HEK293 (cell line): ENCODE measurements around the gene SLF2.

Source experiments
- CTCF ChIA-PET: fragments of 350-600 bp; formaldehyde crosslinking; extraction: SDS; loops from one replicate; lab custom pipeline; 2021; ENCODE audit warnings: antibody characterized with exemption; lab: Yijun Ruan, JAX
- POLR2A ChIA-PET: fragments of 300-600 bp; formaldehyde crosslinking; extraction: SDS; loops from one replicate; lab custom pipeline; 2020; ENCODE audit warnings: antibody characterized with exemption, inconsistent platforms; lab: Yijun Ruan, JAX
- H3K27ac ChIP-seq: fragments of 200-500 bp; sonication (Bioruptor generic); 2 replicates; pipeline ENCODE4 v1.5.1; 2014; ENCODE audit warnings: low read depth, low read length, control low read depth, inconsistent platforms; ENCODE audit errors: extremely low read depth
- H3K36me3 ChIP-seq, 2 experiments: fragments of 200-500 bp in 1 of 2; sonication (Bioruptor generic) in 1 of 2; 1 replicate in 1 of 2; 2 replicates in 1 of 2; pipeline ENCODE4 v1.5.1; 2014 to 2017; ENCODE audit warnings: inconsistent platforms in 2 of 2, low read length in 2 of 2; ENCODE audit not compliant: control insufficient read depth in 2 of 2, insufficient read depth in 1 of 2
- H3K4me1 ChIP-seq: fragments of 200-500 bp; sonication (Bioruptor generic); 2 replicates; pipeline ENCODE4 v1.5.1; 2014; ENCODE audit warnings: mild to moderate bottlenecking, low read length, inconsistent platforms; ENCODE audit not compliant: control insufficient read depth, insufficient read depth
- H3K4me3 ChIP-seq: 2 replicates; pipeline ENCODE4 v1.5.1; 2011; ENCODE audit warnings: low read depth, mild to moderate bottlenecking, control low read depth, low read length, moderate library complexity
- H3K9me3 ChIP-seq: fragments of 200-500 bp; sonication (Bioruptor generic); 2 replicates; pipeline ENCODE4 v1.5.1; 2014; ENCODE audit warnings: low read depth, low read length, inconsistent platforms; ENCODE audit not compliant: control insufficient read depth, insufficient read depth
- GLIS1 ChIP-seq: fragments of 450-650 bp; formaldehyde crosslinking; IDR thresholded peaks from 2 replicates; pipeline ENCODE4 v1.5.1; 2016; ENCODE audit warnings: missing biosample characterization, missing genetic modification characterization
- GLIS2 ChIP-seq: fragments of 450-650 bp; formaldehyde crosslinking; IDR thresholded peaks from 2 replicates; pipeline ENCODE4 v1.5.1; 2016; ENCODE audit warnings: missing biosample characterization, missing genetic modification characterization
- OSR2 ChIP-seq: fragments of 450-650 bp; formaldehyde crosslinking; IDR thresholded peaks from 2 replicates; pipeline ENCODE4 v1.5.1; 2016; ENCODE audit warnings: missing biosample characterization, missing genetic modification characterization
- SCRT2 ChIP-seq: fragments of 450-650 bp; formaldehyde crosslinking; IDR thresholded peaks from 2 replicates; pipeline ENCODE4 v1.5.1; 2016; ENCODE audit warnings: missing biosample characterization, missing genetic modification characterization
- YY2 ChIP-seq: fragments of 450-650 bp; formaldehyde crosslinking; IDR thresholded peaks from 2 replicates; pipeline ENCODE4 v1.5.1; 2016; ENCODE audit warnings: missing biosample characterization, missing genetic modification characterization
- ZBTB7A ChIP-seq: fragments of 450-650 bp; formaldehyde crosslinking; IDR thresholded peaks from 2 replicates; pipeline ENCODE4 v1.5.1; 2016; ENCODE audit warnings: low read depth, missing biosample characterization, missing genetic modification characterization
- ZNF121 ChIP-seq: fragments of 450-650 bp; formaldehyde crosslinking; IDR thresholded peaks from 2 replicates; pipeline ENCODE4 v1.5.1; 2016; ENCODE audit warnings: missing biosample characterization, missing genetic modification characterization
- ZNF146 ChIP-seq: fragments of 450-650 bp; formaldehyde crosslinking; IDR thresholded peaks from 2 replicates; pipeline ENCODE4 v1.5.1; 2016; ENCODE audit warnings: missing biosample characterization, missing genetic modification characterization
- ZNF274 ChIP-seq, 2 experiments: fragments of 200-500 bp in 1 of 2; fragments of 450-650 bp in 1 of 2; sonication (Bioruptor generic) in 1 of 2; formaldehyde crosslinking in 1 of 2; IDR thresholded peaks; 2 replicates each; pipeline versions ENCODE4 v1.5.1 to v1.6.1; 2014 to 2016; ENCODE audit warnings: borderline replicate concordance in 1 of 2, inconsistent platforms in 1 of 2, low read length in 1 of 2, missing biosample characterization in 1 of 2, missing genetic modification characterization in 1 of 2
- ZNF426 ChIP-seq: fragments of 450-650 bp; formaldehyde crosslinking; IDR thresholded peaks from 2 replicates; pipeline ENCODE4 v1.5.1; 2017; ENCODE audit warnings: missing biosample characterization, missing genetic modification characterization, mild to moderate bottlenecking, inconsistent platforms, moderate library complexity
- ZNF664 ChIP-seq: fragments of 450-650 bp; formaldehyde crosslinking; IDR thresholded peaks from 2 replicates; pipeline ENCODE4 v1.5.1; 2016; ENCODE audit warnings: missing biosample characterization, missing genetic modification characterization
- ZNF843 ChIP-seq: fragments of 450-650 bp; formaldehyde crosslinking; IDR thresholded peaks from 2 replicates; pipeline ENCODE4 v1.5.1; 2016; ENCODE audit warnings: missing biosample characterization, missing genetic modification characterization
- TF ChIP-seq, protein P1 (sequence below): fragments of 450-650 bp; formaldehyde crosslinking; IDR thresholded peaks from 2 replicates; pipeline ENCODE4 v1.5.1; 2016; ENCODE audit warnings: missing biosample characterization, missing genetic modification characterization, borderline replicate concordance
- TF ChIP-seq, protein P2 (sequence below): fragments of 450-650 bp; formaldehyde crosslinking; IDR thresholded peaks from 2 replicates; pipeline ENCODE4 v1.5.1; 2016; ENCODE audit warnings: missing biosample characterization, missing genetic modification characterization
- TF ChIP-seq, protein P3 (sequence below): fragments of 450-650 bp; formaldehyde crosslinking; IDR thresholded peaks from 2 replicates; pipeline ENCODE4 v1.5.1; 2016; ENCODE audit warnings: missing biosample characterization, missing genetic modification characterization
- TF ChIP-seq, protein P4 (sequence below): fragments of 450-650 bp; formaldehyde crosslinking; IDR thresholded peaks from 2 replicates; pipeline ENCODE4 v1.5.1; 2017; ENCODE audit warnings: missing biosample characterization, missing genetic modification characterization

Gene SLF2

DNA sequence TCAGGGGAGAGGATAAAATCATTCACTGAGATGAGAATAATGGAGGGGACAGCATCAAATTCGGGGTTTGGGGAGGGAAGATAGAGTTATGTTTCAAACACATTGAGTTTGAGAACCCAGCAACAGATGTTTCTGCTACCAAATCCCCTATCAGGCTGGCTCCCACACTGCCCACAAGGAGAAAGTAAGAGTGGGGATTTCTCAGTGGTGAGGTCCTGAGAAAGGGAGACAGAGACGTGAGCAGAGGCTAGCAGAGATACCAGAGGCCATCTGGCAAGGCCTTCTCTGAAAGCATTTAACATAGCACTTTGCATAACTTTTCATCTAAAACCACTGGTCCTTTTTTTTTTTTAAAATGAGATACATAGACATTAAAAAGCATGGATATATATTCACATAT is 7.8 kb upstream of the SLF2 start:
- no peaks in the 10 kb centered on the region for H3K9me3 ChIP-seq
- no peak overlapping the region for H3K27ac ChIP-seq
- H3K4me3 ChIP-seq = no peak overlapping the region
- H3K4me1 ChIP-seq = peaks cover 6% of the 10 kb centered on the region; the same call in 1 of the 2 replicates
- TF ChIP-seq SCRT2 (tag by site-specific recombination) = peak; percentile 65
- TF ChIP-seq ZNF426 (tag by site-specific recombination) = no peak
- TF ChIP-seq, all 188 proteins: peak for 1
- H3K36me3 ChIP-seq = no peaks in the 10 kb centered on the region
- ChIA-PET CTCF (interaction anchor here (1.0 to 1.5 kb wide), 2 partner anchors 9 to 11 kb away, joined by 3 read pairs; no protein-coding TSS in a partner anchor), POLR2A (no interaction called here)

DNA sequence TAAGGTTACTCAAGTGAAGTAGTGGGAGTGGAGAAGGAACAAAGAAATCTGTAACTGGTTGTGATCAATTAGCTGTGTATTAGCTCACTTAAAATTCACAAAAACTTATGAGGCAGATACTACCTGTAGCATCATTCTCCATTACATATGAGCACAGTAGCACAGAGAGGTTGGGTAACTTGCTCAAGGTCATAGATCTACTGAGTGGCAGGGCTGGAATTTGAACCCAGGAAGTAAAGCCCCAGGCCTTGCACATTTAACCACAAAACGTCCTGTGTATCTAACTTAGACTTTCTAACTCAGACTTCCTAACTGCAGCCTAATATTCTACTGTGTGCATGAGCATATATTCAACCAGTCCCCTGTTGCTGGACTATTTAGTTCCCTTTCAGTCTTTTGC is 5.6 kb upstream of the SLF2 start:
- POLR2A ChIA-PET = no interaction called here
- no peak overlapping the region for H3K27ac ChIP-seq
- CTCF ChIA-PET = interaction anchor here (1.1 kb wide), 1 partner anchor 35 kb away, joined by 3 read pairs; no protein-coding TSS in a partner anchor
- no peak overlapping the region for H3K4me3 ChIP-seq
- no peaks in the 10 kb centered on the region for H3K9me3 ChIP-seq
- TF ChIP-seq ZNF664 (tag by site-specific recombination) = peak; percentile 84
- TF ChIP-seq YY2 (tag by site-specific recombination) = no peak
- peak; percentile 72 for TF ChIP-seq SCRT2 (tag by site-specific recombination)
- TF ChIP-seq ZNF274 (IDR thresholded peaks at IDR 0.05; ENCODE audit: low read length) = no peak
- TF ChIP-seq ZNF274 (tag by site-specific recombination; IDR thresholded peaks at IDR 0.05; ENCODE audit: borderline replicate concordance) = no peak
- TF ChIP-seq GLIS2 = no peak
- TF ChIP-seq, all 188 proteins: peak for 2
- peaks cover 6% of the 10 kb centered on the region; the same call in 1 of the 2 replicates for H3K4me1 ChIP-seq
- H3K36me3 ChIP-seq = no peaks in the 10 kb centered on the region

DNA sequence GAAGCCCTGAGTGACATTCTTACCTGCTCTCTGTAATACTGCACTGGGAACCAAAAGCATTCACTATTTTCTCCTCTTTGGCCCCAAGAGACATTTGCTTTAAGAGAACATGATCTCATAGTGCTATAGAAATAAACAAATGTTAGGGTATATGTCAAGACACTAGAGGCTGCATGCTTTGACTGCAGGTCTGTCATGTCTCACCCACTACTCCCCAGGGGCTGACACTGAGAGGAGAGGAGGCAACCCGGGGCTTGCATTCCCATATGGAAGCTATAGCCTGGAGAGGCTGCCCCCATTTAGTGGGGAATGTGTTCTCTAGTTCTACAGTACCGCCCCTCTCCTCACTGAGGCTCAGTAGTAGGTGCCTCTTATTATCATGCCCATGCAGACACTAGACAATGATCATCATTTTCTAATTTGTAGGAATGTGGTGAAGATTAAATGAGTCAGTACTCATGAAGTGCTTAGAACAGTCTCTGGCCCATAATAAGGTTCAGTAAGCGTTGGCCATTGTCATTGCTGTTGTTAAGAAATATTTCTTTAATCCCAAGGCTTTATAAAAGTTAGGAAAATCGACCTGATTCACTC is 4.9 kb upstream of the SLF2 start:
- H3K4me1 ChIP-seq = peaks cover 6% of the 10 kb centered on the region; the same call in 1 of the 2 replicates
- 0 out of 2 replicates have a peak, but pooled peaks have one; percentile 22 for TF ChIP-seq GLIS1 (tag by site-specific recombination)
- no peak for TF ChIP-seq ZBTB7A (tag by site-specific recombination)
- TF ChIP-seq, all 188 proteins: peak for 1
- Histone ChIP-seq H3K4me3 (no peak overlapping the region), H3K36me3 (no peaks in the 10 kb centered on the region), H3K9me3 (no peaks in the 10 kb centered on the region), H3K27ac (no peak overlapping the region)
- POLR2A ChIA-PET = no interaction called here
- CTCF ChIA-PET = interaction anchor here (1.1 kb wide), 1 partner anchor 36 kb away, joined by 3 read pairs; no protein-coding TSS in a partner anchor

DNA sequence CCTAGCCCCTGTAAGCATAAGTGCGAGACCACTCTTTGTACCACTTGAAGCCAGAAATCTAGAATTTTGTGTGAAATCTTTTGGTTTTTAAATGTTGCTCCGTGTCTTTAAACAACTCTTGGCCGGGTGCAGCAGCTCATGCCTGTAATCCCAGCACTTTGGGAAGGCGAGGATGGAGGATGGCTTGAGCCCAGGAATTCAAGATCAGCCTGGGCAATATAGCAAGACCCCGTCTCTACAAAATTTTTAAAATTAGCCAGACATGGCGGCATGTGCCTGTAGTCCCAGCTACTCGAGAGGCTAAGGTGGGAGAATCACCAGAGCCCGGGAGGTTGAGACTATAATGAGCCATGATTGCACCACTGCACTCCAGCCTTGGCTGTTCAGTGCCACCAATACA is 4.4 kb upstream of the SLF2 start:
- TF ChIP-seq, protein P1, sequence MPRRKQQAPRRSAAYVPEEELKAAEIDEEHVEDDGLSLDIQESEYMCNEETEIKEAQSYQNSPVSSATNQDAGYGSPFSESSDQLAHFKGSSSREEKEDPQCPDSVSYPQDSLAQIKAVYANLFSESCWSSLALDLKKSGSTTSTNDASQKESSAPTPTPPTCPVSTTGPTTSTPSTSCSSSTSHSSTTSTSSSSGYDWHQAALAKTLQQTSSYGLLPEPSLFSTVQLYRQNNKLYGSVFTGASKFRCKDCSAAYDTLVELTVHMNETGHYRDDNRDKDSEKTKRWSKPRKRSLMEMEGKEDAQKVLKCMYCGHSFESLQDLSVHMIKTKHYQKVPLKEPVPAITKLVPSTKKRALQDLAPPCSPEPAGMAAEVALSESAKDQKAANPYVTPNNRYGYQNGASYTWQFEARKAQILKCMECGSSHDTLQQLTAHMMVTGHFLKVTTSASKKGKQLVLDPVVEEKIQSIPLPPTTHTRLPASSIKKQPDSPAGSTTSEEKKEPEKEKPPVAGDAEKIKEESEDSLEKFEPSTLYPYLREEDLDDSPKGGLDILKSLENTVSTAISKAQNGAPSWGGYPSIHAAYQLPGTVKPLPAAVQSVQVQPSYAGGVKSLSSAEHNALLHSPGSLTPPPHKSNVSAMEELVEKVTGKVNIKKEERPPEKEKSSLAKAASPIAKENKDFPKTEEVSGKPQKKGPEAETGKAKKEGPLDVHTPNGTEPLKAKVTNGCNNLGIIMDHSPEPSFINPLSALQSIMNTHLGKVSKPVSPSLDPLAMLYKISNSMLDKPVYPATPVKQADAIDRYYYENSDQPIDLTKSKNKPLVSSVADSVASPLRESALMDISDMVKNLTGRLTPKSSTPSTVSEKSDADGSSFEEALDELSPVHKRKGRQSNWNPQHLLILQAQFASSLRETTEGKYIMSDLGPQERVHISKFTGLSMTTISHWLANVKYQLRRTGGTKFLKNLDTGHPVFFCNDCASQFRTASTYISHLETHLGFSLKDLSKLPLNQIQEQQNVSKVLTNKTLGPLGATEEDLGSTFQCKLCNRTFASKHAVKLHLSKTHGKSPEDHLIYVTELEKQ = no peak
- TF ChIP-seq OSR2 (tag by site-specific recombination) (no peak), ZNF146 (no peak), ZNF121 (tag by site-specific recombination) (peak; percentile 80; the same call in 1 of the 2 replicates), ZNF843 (tag by site-specific recombination) (no peak)
- TF ChIP-seq, protein P2, sequence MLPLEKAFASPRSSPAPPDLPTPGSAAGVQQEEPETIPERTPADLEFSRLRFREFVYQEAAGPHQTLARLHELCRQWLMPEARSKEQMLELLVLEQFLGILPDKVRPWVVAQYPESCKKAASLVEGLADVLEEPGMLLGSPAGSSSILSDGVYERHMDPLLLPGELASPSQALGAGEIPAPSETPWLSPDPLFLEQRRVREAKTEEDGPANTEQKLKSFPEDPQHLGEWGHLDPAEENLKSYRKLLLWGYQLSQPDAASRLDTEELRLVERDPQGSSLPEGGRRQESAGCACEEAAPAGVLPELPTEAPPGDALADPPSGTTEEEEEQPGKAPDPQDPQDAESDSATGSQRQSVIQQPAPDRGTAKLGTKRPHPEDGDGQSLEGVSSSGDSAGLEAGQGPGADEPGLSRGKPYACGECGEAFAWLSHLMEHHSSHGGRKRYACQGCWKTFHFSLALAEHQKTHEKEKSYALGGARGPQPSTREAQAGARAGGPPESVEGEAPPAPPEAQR (tag by site-specific recombination) = no peak
- TF ChIP-seq, protein P3, sequence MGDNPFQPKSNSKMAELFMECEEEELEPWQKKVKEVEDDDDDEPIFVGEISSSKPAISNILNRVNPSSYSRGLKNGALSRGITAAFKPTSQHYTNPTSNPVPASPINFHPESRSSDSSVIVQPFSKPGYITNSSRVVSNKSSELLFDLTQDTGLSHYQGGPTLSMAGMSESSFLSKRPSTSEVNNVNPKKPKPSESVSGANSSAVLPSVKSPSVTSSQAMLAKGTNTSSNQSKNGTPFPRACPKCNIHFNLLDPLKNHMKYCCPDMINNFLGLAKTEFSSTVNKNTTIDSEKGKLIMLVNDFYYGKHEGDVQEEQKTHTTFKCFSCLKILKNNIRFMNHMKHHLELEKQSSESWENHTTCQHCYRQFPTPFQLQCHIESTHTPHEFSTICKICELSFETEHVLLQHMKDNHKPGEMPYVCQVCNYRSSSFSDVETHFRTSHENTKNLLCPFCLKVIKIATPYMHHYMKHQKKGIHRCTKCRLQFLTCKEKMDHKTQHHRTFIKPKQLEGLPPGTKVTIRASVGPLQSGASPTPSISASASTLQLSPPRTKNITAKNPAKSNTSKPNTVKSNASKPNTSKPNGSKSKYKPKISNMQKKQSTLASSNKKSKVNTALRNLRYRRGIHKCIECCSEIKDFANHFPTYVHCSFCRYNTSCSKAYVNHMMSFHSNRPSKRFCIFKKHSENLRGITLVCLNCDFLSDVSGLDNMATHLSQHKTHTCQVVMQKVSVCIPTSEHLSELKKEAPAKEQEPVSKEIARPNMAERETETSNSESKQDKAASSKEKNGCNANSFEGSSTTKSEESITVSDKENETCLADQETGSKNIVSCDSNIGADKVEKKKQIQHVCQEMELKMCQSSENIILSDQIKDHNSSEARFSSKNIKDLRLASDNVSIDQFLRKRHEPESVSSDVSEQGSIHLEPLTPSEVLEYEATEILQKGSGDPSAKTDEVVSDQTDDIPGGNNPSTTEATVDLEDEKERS (tag by site-specific recombination) = no peak
- TF ChIP-seq, protein P4, sequence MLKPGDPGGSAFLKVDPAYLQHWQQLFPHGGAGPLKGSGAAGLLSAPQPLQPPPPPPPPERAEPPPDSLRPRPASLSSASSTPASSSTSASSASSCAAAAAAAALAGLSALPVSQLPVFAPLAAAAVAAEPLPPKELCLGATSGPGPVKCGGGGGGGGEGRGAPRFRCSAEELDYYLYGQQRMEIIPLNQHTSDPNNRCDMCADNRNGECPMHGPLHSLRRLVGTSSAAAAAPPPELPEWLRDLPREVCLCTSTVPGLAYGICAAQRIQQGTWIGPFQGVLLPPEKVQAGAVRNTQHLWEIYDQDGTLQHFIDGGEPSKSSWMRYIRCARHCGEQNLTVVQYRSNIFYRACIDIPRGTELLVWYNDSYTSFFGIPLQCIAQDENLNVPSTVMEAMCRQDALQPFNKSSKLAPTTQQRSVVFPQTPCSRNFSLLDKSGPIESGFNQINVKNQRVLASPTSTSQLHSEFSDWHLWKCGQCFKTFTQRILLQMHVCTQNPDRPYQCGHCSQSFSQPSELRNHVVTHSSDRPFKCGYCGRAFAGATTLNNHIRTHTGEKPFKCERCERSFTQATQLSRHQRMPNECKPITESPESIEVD = no peak
- Histone ChIP-seq H3K9me3 (no peaks in the 10 kb centered on the region), H3K4me3 (no peak overlapping the region), H3K27ac (no peak overlapping the region), H3K4me1 (peaks cover 6% of the 10 kb centered on the region; the same call in 1 of the 2 replicates), H3K36me3 (no peaks in the 10 kb centered on the region)
- ChIA-PET POLR2A (no interaction called here), CTCF (no interaction called here)
